IPS-18c (cell line): ENCODE results near the gene SLC15A3.

ENCODE experiments used
- H3K4me3 ChIP-seq: 2 replicates; pipeline ENCODE4 v1.7.0; 2013; ENCODE audit warnings: low read depth, mild to moderate bottlenecking, low read length, moderate library complexity; ENCODE audit not compliant: insufficient read depth
- H3K9me3 ChIP-seq: one replicate; pipeline ENCODE4 v1.6.1; 2013; ENCODE audit warnings: mild to moderate bottlenecking, low read length, moderate library complexity; ENCODE audit not compliant: control insufficient read depth, insufficient read depth

Gene SLC15A3

GRCh38 chr11:60951904-60952741 lies at the start of gene SLC15A3:
Gene SLC15A3, minus strand, starts transcription at chr11:60952176. Its CDS starts 625 bp downstream, at chr11:60951551.
- peaks cover 2% of the 10 kb centered on the region for H3K9me3 ChIP-seq
- peak within 1 kb of the TSS; percentile 57 for H3K4me3 ChIP-seq

GRCh38 chr11:61000426-61000825 lies 48.5 kb upstream of the SLC15A3 start:
- no peaks in the 10 kb centered on the region for H3K9me3 ChIP-seq
- no peak overlapping the region for H3K4me3 ChIP-seq

DNA sequence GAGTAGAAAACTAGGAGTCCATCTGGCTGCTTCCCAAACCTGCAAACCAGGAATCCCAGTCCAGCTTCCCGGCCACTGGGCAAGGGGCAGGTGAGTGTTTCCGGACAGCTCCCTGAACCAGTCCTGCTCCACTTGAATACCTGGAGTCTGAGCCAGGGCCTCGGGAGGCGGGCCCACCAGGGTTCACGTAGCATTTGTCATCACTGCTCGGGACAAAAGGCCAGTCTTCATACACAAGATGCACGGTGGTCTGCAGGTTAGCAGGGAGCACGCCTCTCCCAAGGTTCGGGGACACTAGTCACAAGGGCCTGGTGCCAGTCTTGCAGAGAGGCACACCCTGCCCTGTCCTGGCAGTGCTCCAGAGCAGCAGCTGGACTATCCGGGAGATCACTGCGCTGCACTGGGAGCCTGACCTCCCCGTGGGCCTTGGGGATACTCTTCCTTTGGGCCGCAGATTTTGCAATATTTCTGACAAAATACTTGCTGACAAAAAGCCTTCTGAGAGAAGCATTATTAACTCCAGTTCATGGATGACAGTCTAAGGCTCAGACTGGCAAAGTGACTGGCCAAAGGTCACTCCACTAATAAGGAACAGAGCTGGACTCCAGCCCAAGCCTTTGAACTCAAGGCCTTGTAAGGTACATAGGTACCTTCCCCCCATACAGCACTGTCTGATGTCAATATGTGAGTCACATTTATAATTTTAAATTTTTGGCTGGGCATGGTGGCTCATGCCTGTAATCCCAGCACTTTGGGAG lies 44.6 kb upstream of the SLC15A3 start:
- Histone ChIP-seq H3K9me3 (no peaks in the 10 kb centered on the region), H3K4me3 (no peak overlapping the region)

- no peaks in the 10 kb centered on the region for H3K9me3 ChIP-seq
- no peak overlapping the region for H3K4me3 ChIP-seq
Observed at GRCh38 chr11:60995798-60996197, 43.8 kb upstream of the SLC15A3 start.

DNA sequence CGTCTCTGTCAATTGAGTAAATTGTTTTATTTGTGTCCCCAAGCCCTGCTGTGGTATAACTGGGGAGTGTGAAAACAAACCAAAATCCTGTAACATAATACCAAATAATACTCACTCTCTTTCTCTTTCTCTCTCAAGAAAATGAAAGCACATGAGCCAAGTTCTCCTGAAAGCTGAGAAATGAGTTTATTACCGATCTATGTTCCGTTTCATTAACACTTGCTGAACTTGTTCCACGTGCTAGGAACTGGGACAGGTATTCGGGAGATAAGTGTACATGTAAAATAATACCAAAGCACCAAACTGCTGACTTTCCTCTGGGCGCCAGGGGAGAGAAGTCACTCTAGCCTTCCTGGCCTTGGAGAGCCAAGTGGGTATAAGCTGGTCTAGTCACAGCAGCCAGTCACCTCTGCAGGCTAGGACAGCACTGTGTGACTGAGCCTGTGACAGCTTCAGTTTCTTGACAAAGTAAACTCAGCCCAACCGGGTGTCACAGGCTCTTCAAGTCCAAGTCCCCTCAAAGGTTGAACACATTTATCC lies 42.6 kb upstream of the SLC15A3 start:
- H3K9me3 ChIP-seq = no peaks in the 10 kb centered on the region
- no peak overlapping the region for H3K4me3 ChIP-seq

DNA sequence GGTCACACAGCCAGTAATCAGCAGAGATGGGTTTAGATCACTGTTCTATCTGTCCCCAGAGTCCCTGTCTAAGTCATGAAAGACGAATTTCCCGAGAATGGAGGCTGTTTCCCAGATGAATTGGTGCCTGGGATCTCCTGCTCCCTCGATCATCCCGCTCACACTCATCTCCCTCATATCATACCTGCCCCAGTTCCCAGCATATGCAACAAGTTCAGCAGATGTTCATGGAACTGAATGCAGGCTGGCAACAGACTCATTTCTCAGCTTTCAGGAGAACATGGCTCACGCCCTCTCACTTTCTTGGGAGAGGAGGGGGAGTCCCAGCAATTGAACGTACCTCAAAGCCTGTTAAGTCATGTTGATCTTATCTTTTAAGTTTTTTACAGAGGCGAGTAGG lies 41.6 kb upstream of the SLC15A3 start:
- no peak overlapping the region for H3K4me3 ChIP-seq
- no peaks in the 10 kb centered on the region for H3K9me3 ChIP-seq

DNA sequence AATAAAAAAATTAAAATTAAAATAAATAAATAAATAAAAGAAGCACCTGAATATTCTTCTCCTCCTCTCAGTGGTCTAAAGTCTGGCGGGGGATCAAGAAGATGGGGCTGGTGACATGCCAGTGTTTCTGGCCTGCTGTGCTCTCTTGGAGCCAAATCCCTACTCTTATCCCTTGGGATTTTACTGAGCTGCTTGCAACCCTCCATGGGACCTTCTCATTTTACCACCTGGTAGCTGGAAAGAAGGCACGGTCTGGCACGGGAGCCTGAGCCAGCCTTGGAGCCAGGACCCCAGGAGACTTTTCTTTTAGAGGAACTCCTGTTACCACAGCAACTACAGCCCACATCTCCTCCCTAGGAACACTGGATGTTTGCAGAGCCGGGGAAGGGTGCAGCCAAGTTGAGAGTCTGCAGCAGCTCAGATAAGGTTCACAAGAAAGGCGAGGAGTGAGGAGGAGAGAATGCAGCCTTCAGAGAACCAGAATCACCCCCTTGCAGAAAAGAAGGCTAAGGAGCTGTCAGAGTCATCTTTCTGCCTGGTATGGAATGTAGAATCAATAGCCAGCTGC lies 41.0 kb upstream of the SLC15A3 start:
- Histone ChIP-seq H3K4me3 (no peak overlapping the region), H3K9me3 (no peaks in the 10 kb centered on the region)

GRCh38 chr11:60991457-60991856 lies 39.5 kb upstream of the SLC15A3 start:
- no peaks in the 10 kb centered on the region for H3K9me3 ChIP-seq
- H3K4me3 ChIP-seq = no peak overlapping the region

DNA sequence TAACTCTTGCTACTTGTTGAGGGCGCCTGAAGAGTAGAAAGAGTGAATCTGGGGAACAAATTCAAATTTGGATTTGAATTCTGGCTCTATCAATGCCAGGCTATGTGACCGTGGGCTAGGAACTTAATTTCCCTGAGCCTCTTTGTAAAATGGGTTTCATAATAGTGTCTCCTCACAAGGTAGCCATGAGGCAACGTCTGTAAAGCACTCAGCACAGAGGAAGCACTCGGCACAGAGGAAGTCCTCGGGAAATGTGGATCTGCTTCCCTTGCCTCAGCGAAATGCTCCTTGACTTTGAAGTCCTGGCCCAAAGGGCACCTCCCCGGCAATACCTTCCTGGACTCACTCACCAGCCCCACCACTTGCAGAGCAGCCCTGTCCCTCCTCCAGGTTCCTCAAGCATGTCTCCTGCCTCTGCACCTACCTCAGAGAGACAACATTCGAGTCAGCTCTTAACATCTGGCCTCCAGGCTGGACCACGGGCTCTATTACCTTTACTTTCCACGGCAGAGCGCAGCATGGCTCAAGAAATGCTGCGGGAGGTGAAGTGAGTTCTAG lies 37.2 kb upstream of the SLC15A3 start:
- Histone ChIP-seq H3K9me3 (no peaks in the 10 kb centered on the region), H3K4me3 (no peak overlapping the region)

- Histone ChIP-seq H3K9me3 (no peaks in the 10 kb centered on the region), H3K4me3 (no peak overlapping the region)
Observed at GRCh38 chr11:60988658-60989057, 36.7 kb upstream of the SLC15A3 start.

GRCh38 chr11:60987577-60988277 lies 35.8 kb upstream of the SLC15A3 start:
- H3K4me3 ChIP-seq = no peak overlapping the region
- no peaks in the 10 kb centered on the region for H3K9me3 ChIP-seq

DNA sequence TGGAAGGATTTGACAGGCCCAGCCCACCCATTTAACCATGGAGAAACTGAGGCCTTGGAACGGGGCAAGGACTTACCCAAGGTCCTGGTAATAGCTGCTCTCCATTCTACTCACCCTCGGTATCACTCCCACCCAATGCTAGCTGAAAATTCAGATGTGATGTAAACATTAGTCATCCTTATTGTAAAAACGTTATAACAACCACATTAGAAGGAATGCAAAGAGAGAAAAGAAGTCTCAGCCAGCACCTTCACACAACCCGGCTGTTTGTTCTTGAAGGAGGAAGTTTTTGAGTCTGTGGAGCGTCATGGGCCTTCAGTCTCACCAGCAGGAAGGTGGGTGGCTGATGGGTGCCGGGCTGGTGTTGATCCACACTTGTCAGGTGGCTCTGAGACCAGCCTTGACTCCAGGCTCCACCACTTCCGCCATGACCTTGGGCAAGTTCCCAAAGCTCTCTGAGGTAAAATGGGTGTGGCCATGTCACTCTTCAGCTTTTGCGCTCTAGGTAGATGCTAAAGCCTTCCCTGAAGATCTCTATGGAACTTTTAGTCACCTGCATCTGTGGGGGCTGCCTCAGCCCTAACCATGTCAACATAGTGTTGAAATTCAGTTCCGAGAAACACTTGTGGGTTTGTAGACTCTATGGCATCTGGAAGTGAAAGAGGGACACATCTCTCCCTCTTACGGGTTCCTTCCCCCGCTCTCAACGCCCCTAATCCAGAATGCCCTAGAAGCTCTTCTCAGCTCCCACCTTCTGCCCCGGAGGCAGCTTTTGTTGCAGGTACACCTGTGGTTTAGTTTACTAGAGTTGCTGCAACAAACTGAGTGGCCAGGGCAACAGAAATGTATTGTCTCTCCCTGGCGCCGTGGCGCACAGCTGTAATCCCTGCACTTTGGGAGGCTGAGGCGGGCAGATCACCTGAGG lies 34.3 kb upstream of the SLC15A3 start:
- Histone ChIP-seq H3K9me3 (no peaks in the 10 kb centered on the region), H3K4me3 (no peak overlapping the region)

- H3K4me3 ChIP-seq = no peak overlapping the region
- H3K9me3 ChIP-seq = no peaks in the 10 kb centered on the region
Observed at GRCh38 chr11:60985501-60985900, 33.5 kb upstream of the SLC15A3 start.

DNA sequence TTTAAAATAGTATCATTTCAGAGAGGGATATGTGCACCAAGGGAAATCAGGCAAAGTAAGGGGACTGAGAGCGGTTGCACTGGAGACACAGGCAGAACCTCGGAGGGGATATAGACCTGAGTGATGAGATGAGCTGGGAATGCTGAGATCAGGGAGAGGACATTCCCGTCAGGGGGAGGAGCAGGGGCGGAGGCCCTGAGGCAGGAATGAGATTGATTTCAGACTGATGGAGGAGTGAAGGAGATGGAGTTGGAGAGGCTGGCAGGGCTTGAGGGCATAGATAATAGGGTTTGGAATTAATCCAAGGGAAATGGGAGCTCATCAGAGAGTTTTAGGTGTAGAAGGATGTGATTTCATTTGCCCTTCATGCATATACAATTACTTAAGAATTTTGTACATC lies 32.7 kb upstream of the SLC15A3 start:
- Histone ChIP-seq H3K4me3 (no peak overlapping the region), H3K9me3 (no peaks in the 10 kb centered on the region)

- no peaks in the 10 kb centered on the region for H3K9me3 ChIP-seq
- H3K4me3 ChIP-seq = no peak overlapping the region
Observed at GRCh38 chr11:60984149-60984548, 32.2 kb upstream of the SLC15A3 start.

DNA sequence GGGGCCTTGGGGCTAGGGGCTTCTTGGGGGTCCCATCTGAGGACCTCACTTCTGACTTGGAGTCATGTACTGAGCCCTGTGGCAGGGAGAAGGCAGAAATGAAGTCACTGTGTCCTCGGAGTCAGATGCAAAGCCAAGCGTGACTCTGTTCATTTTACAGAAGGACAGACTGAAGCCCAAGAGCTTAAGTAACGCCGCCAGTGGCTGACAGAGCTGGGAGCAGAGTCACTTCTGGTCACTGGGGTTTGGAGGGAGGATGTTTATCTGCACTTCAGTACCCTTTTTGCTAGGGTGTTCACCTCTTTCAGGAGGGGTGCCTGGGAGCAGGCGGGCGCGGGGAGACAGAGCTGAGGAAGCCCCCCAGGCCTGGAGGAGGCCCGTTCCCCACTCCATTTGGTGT lies 30.2 kb upstream of the SLC15A3 start:
- H3K4me3 ChIP-seq = no peak overlapping the region
- H3K9me3 ChIP-seq = no peaks in the 10 kb centered on the region
